ENCODE measurements around the gene MYO9A. TPM values are rescaled to one million over a fixed set of nuclear protein-coding genes. Genes with fewer than 3 reads are reported as not detected.

The MYO9A gene
- total RNA-seq, 3 donors from 2014 or later = 40.0 to 79.3 (median 41.8) TPM

GRCh38 chr15:71809346-71809745, 308.6 kb downstream of the MYO9A start:
- Histone ChIP-seq H3K9me3 (no peaks in the 10 kb centered on the region), H3K36me3 (ENCODE audit: low read depth) (no peaks in the 10 kb centered on the region), H3K4me1 (ENCODE audit: low read depth) (no peaks in the 10 kb centered on the region), H3K4me3 (no peak overlapping the region)
- ATAC-seq (no peak), DNase-seq (no peak)
- intact Hi-C loops (cut with DNase I, micrococcal nuclease) = loop anchor here in 1 of 2 donors (10.0 kb wide), 1 partner anchor 55 kb away; no protein-coding TSS in a partner anchor
- no peak for TF ChIP-seq CTCF (IDR thresholded peaks at IDR 0.05)

- no peak for TF ChIP-seq CTCF (IDR thresholded peaks at IDR 0.05)
- DNase-seq (no peak), ATAC-seq (no peak)
- Histone ChIP-seq H3K4me3 (no peak overlapping the region), H3K36me3 (ENCODE audit: low read depth) (no peaks in the 10 kb centered on the region), H3K4me1 (ENCODE audit: low read depth) (no peaks in the 10 kb centered on the region), H3K9me3 (no peaks in the 10 kb centered on the region)
- intact Hi-C loops (cut with DNase I, micrococcal nuclease) = loop anchor here in 1 of 2 donors (10.0 kb wide), 1 partner anchor 54 kb away; no protein-coding TSS in a partner anchor
Measured at GRCh38 chr15:71808311-71809020, 309.5 kb downstream of the MYO9A start.

- intact Hi-C loops (cut with DNase I, micrococcal nuclease) = loop anchor here in 1 of 2 donors (10.0 kb wide), 1 partner anchor 53 kb away; no protein-coding TSS in a partner anchor
- no peaks in the 10 kb centered on the region for H3K36me3 ChIP-seq (ENCODE audit: low read depth)
- H3K4me1 ChIP-seq (ENCODE audit: low read depth) = no peaks in the 10 kb centered on the region
- no peak for ATAC-seq
- H3K9me3 ChIP-seq = no peaks in the 10 kb centered on the region
- no peak overlapping the region for H3K4me3 ChIP-seq
- DNase-seq = no peak
- no peak for TF ChIP-seq CTCF (IDR thresholded peaks at IDR 0.05)
Measured at GRCh38 chr15:71807691-71808091, 310.3 kb downstream of the MYO9A start.

GRCh38 chr15:71807125-71807629, 310.8 kb downstream of the MYO9A start:
- intact Hi-C loops (cut with DNase I, micrococcal nuclease) = loop anchor here in 1 of 2 donors (10.0 kb wide), 1 partner anchor 52 kb away; no protein-coding TSS in a partner anchor
- DNase-seq (no peak), ATAC-seq (no peak)
- TF ChIP-seq CTCF (IDR thresholded peaks at IDR 0.05) = no peak
- no peaks in the 10 kb centered on the region for H3K4me1 ChIP-seq (ENCODE audit: low read depth)
- no peak overlapping the region for H3K4me3 ChIP-seq
- no peaks in the 10 kb centered on the region for H3K36me3 ChIP-seq (ENCODE audit: low read depth)
- no peaks in the 10 kb centered on the region for H3K9me3 ChIP-seq

GRCh38 chr15:71806452-71806931, 311.5 kb downstream of the MYO9A start:
- no peaks in the 10 kb centered on the region for H3K4me1 ChIP-seq (ENCODE audit: low read depth)
- DNase-seq (no peak), ATAC-seq (no peak)
- no peaks in the 10 kb centered on the region for H3K9me3 ChIP-seq
- intact Hi-C loops (cut with DNase I, micrococcal nuclease) = loop anchor here in 1 of 2 donors (10.0 kb wide), 1 partner anchor 52 kb away; no protein-coding TSS in a partner anchor
- no peak for TF ChIP-seq CTCF (IDR thresholded peaks at IDR 0.05)
- no peaks in the 10 kb centered on the region for H3K36me3 ChIP-seq (ENCODE audit: low read depth)
- no peak overlapping the region for H3K4me3 ChIP-seq
